H1 (cell line): Measurements from ENCODE around the gene AFF4. TPM values are rescaled to one million over a fixed set of nuclear protein-coding genes. Genes with fewer than 3 reads are reported as not detected.
A peak's percentile ranks its signal among the peaks of the same experiment; 100 is the strongest.

Source experiments
- CTCF ChIA-PET: fragments of 300-600 bp; sonication (Branson Sonifier 250); formaldehyde crosslinking; loops from one replicate; lab custom pipeline; 2021; ENCODE audit not compliant: partially characterized antibody; lab: Charles Lee
- POLR2A ChIA-PET: fragments of 300-600 bp; sonication (Branson Sonifier 250); formaldehyde crosslinking; loops from one replicate; lab custom pipeline; 2021; ENCODE audit warnings: inconsistent platforms; ENCODE audit not compliant: partially characterized antibody; lab: Charles Lee
- DNase-seq, 2 experiments: peaks; one replicate each; pipeline versions ENCODE4 v3.0.0 to v3.0.0-alpha.2; 2010 to 2022; ENCODE audit warnings: low spot score in 2 of 2, low read depth in 1 of 2, mixed read lengths in 1 of 2
- FAIRE-seq: peaks from 2 replicates; lab custom pipeline; 2011; peaks lifted over from hg19 to GRCh38; lab: Jason Lieb, UNC
- H2AFZ ChIP-seq: 2 replicates; pipeline ENCODE4 v1.8.1; 2012; ENCODE audit warnings: low read length, inconsistent platforms
- H2AK5ac ChIP-seq: 2 replicates; pipeline ENCODE4 v1.6.1; 2013; ENCODE audit warnings: low read depth, low read length
- H2BK120ac ChIP-seq: replicated peaks from 2 replicates; pipeline ENCODE3; 2013; ENCODE audit warnings: low read depth, low read length, inconsistent platforms
- H2BK12ac ChIP-seq: 2 replicates; pipeline ENCODE4 v1.6.1; 2013; ENCODE audit warnings: low read depth, low read length
- H2BK15ac ChIP-seq: 2 replicates; pipeline ENCODE4 v1.6.1; 2013; ENCODE audit warnings: low read length
- H2BK20ac ChIP-seq: 2 replicates; pipeline ENCODE4 v1.6.1; 2013; ENCODE audit warnings: low read length
- H2BK5ac ChIP-seq: 2 replicates; pipeline ENCODE4 v1.6.1; 2013; ENCODE audit warnings: low read depth, low read length
- H3K14ac ChIP-seq: 2 replicates; pipeline ENCODE4 v1.6.1; 2013; ENCODE audit warnings: inconsistent platforms; ENCODE audit not compliant: insufficient read length
- H3K18ac ChIP-seq: 2 replicates; pipeline ENCODE4 v1.6.1; 2013; ENCODE audit warnings: low read length; ENCODE audit errors: extremely low read depth
- H3K23ac ChIP-seq: 2 replicates; pipeline ENCODE4 v1.6.1; 2013; ENCODE audit warnings: inconsistent platforms; ENCODE audit not compliant: insufficient read length
- H3K23me2 ChIP-seq: 2 replicates; pipeline ENCODE4 v1.6.1; 2013; ENCODE audit warnings: low read depth, low read length
- H3K27ac ChIP-seq: 2 replicates; pipeline ENCODE4 v1.6.1; 2011; ENCODE audit warnings: low read depth, low read length, inconsistent platforms
- H3K27me3 ChIP-seq, 4 experiments: replicated peaks in 1 of 4; 1 replicate in 1 of 4; 2 replicates in 3 of 4; pipeline versions ENCODE4 v1.6.1 to v1.8.1; 2011 to 2013; ENCODE audit warnings: low read length in 3 of 4, mild to moderate bottlenecking in 3 of 4, inconsistent platforms in 2 of 4, mixed read lengths in 2 of 4, moderate library complexity in 1 of 4; ENCODE audit not compliant: control insufficient read depth in 3 of 4, insufficient read depth in 3 of 4; ENCODE audit errors: extremely low read depth in 1 of 4
- H3K36me3 ChIP-seq, 4 experiments: 2 replicates each; pipeline versions ENCODE4 v1.6.1 to v1.8.1; 2011 to 2013; ENCODE audit warnings: mild to moderate bottlenecking in 4 of 4, low read length in 3 of 4, moderate library complexity in 2 of 4, control low read depth in 1 of 4, inconsistent platforms in 1 of 4; ENCODE audit not compliant: insufficient read depth in 4 of 4, control insufficient read depth in 2 of 4
- H3K4ac ChIP-seq: replicated peaks from 2 replicates; pipeline ENCODE3; 2013; ENCODE audit warnings: low read length, low read depth, mixed read lengths, inconsistent platforms; ENCODE audit not compliant: insufficient read length
- H3K4me1 ChIP-seq, 4 experiments: replicated peaks in 1 of 4; 1 replicate in 1 of 4; 2 replicates in 3 of 4; pipeline versions ENCODE4 v1.6.1 to v1.8.1; 2011 to 2013; ENCODE audit warnings: low read length in 3 of 4, inconsistent platforms in 2 of 4, mixed read lengths in 1 of 4; ENCODE audit not compliant: insufficient read depth in 4 of 4, control insufficient read depth in 3 of 4
- H3K4me2 ChIP-seq, 2 experiments: 2 replicates each; pipeline versions ENCODE4 v1.6.1 to v1.8.1; 2011 to 2013; ENCODE audit warnings: low read depth in 2 of 2, low read length in 2 of 2, control low read depth in 1 of 2, inconsistent platforms in 1 of 2, mild to moderate bottlenecking in 1 of 2; ENCODE audit not compliant: insufficient read depth in 1 of 2
- H3K4me3 ChIP-seq, 4 experiments: fragments of 200-600, 300-600 bp in 1 of 4; sonication (generic), shearing (Covaris generic), sonication (Bioruptor Twin) in 1 of 4; 2 replicates each; pipeline versions ENCODE4 v1.5.1 to v1.8.1; 2011 to 2016; ENCODE audit warnings: low read length in 4 of 4, low read depth in 3 of 4, control low read depth in 2 of 4, inconsistent platforms in 2 of 4, mild to moderate bottlenecking in 2 of 4, mixed read lengths in 1 of 4, moderate library complexity in 1 of 4; ENCODE audit not compliant: insufficient read depth in 2 of 4; ENCODE audit errors: extremely low read depth in 1 of 4
- H3K56ac ChIP-seq: replicated peaks from 2 replicates; pipeline ENCODE3; 2013; ENCODE audit warnings: low read depth, mild to moderate bottlenecking, mixed read lengths, low read length, inconsistent platforms; ENCODE audit not compliant: insufficient read length
- H3K79me1 ChIP-seq: 2 replicates; pipeline ENCODE4 v1.6.1; 2013; ENCODE audit warnings: low read depth, low read length, control low read depth
- H3K79me2 ChIP-seq, 2 experiments: 2 replicates each; pipeline versions ENCODE4 v1.6.1 to v1.8.1; 2012 to 2013; ENCODE audit warnings: low read length in 2 of 2, mild to moderate bottlenecking in 2 of 2, inconsistent platforms in 1 of 2; ENCODE audit not compliant: insufficient read depth in 2 of 2, control insufficient read depth in 1 of 2
- H3K9ac ChIP-seq, 4 experiments: replicated peaks in 1 of 4; 1 replicate in 1 of 4; 2 replicates in 3 of 4; pipeline versions ENCODE4 v1.6.1 to v1.8.1; 2011 to 2013; ENCODE audit warnings: low read depth in 3 of 4, low read length in 3 of 4, control low read depth in 2 of 4, mild to moderate bottlenecking in 2 of 4, moderate library complexity in 2 of 4, inconsistent platforms in 1 of 4; ENCODE audit errors: extremely low read depth in 1 of 4
- H3K9me3 ChIP-seq, 2 experiments: 2 replicates each; pipeline versions ENCODE4 v1.6.1 to v1.8.1; 2012 to 2013; ENCODE audit warnings: mild to moderate bottlenecking in 2 of 2, moderate library complexity in 2 of 2, control low read depth in 1 of 2, inconsistent platforms in 1 of 2, low read depth in 1 of 2, low read length in 1 of 2, mixed read lengths in 1 of 2; ENCODE audit not compliant: insufficient read depth in 2 of 2
- H4K20me1 ChIP-seq, 2 experiments: replicated peaks in 1 of 2; 2 replicates each; pipeline versions ENCODE3 to v1.8.1; 2011 to 2013; ENCODE audit warnings: inconsistent platforms in 2 of 2, low read length in 2 of 2, mild to moderate bottlenecking in 1 of 2; ENCODE audit not compliant: insufficient read depth in 2 of 2, control insufficient read depth in 1 of 2
- H4K5ac ChIP-seq: 2 replicates; pipeline ENCODE4 v1.6.1; 2013; ENCODE audit warnings: low read length, low read depth, mixed read lengths, inconsistent platforms; ENCODE audit not compliant: insufficient read length
- H4K8ac ChIP-seq: 2 replicates; pipeline ENCODE4 v1.8.0; 2013; ENCODE audit warnings: mild to moderate bottlenecking, moderate library complexity, low read length, inconsistent platforms; ENCODE audit not compliant: insufficient read depth; ENCODE audit errors: extremely low read depth
- H4K91ac ChIP-seq: replicated peaks from 2 replicates; pipeline ENCODE3; 2013; ENCODE audit warnings: low read length, mixed read lengths, inconsistent platforms; ENCODE audit not compliant: insufficient read length
- ASH2L ChIP-seq: fragments of 200-600, 300-600 bp; sonication (generic); IDR thresholded peaks from one replicate; pipeline ENCODE4 v1.7.1; 2017; ENCODE audit warnings: low read length
- CHD1 ChIP-seq: IDR thresholded peaks from 2 replicates; pipeline ENCODE4 v1.6.1; 2012; ENCODE audit warnings: low read depth, low read length, improper control_type of control experiment
- CHD2 ChIP-seq: IDR thresholded peaks from 2 replicates; pipeline ENCODE4 v1.6.1; 2012; ENCODE audit warnings: low read length, improper control_type of control experiment
- EGR1 ChIP-seq: IDR thresholded peaks from 2 replicates; pipeline ENCODE4 v1.6.1; 2011; ENCODE audit warnings: low read depth, low read length, borderline replicate concordance
- EP300 ChIP-seq, 2 experiments: IDR thresholded peaks; 1 replicate in 1 of 2; 2 replicates in 1 of 2; pipeline ENCODE4 v1.6.1; 2011 to 2012; ENCODE audit warnings: low read depth in 2 of 2, low read length in 2 of 2, mild to moderate bottlenecking in 2 of 2, borderline replicate concordance in 1 of 2, inconsistent platforms in 1 of 2, moderate library complexity in 1 of 2
- KDM1A ChIP-seq: fragments of 200-600, 300-600 bp; sonication (generic); IDR thresholded peaks from 2 replicates; pipeline ENCODE4 v1.7.1; 2016; ENCODE audit warnings: mild to moderate bottlenecking, low read length, borderline replicate concordance
- NANOG ChIP-seq: IDR thresholded peaks from 2 replicates; pipeline ENCODE4 v1.6.1; 2011; ENCODE audit warnings: low read length, low read depth, mild to moderate bottlenecking, inconsistent platforms; ENCODE audit not compliant: insufficient read depth, poor library complexity, severe bottlenecking
- POLR2A ChIP-seq, 2 experiments: IDR thresholded peaks; 1 replicate in 1 of 2; 2 replicates in 1 of 2; pipeline ENCODE4 v1.6.1; 2011; ENCODE audit warnings: low read depth in 2 of 2, low read length in 2 of 2, mild to moderate bottlenecking in 2 of 2; ENCODE audit errors: control extremely low read depth in 1 of 2
- SP4 ChIP-seq: IDR thresholded peaks from 2 replicates; pipeline ENCODE4 v1.6.1; 2012; ENCODE audit warnings: low read length, inconsistent platforms
- TEAD4 ChIP-seq: IDR thresholded peaks from 2 replicates; pipeline ENCODE4 v1.6.1; 2012; ENCODE audit warnings: low read depth, low read length, inconsistent platforms, mixed read lengths
- WGBS, 2 experiments: shearing (Covaris generic) in 1 of 2; methylation state at CpG; one replicate each; pipeline versions ENCODE4 v1.1.6 to v1.1.7; 2013 to 2015; ENCODE audit warnings: low lambda C conversion rate in 2 of 2, mixed read lengths in 2 of 2, inconsistent platforms in 1 of 2, low coverage in 1 of 2, missing lambda C conversion rate in 1 of 2; ENCODE audit not compliant: insufficient replicate concordance in 2 of 2, insufficient coverage in 1 of 2, insufficient read length in 1 of 2; ENCODE audit errors: extremely low coverage in 1 of 2, missing lambda C conversion rate in 1 of 2; 5-methylcytosine and 5-hydroxymethylcytosine counted together
- polyA plus RNA-seq, 7 experiments: library from polyadenylated mRNA; depleted of rRNA in 3 of 7; stranded (reverse) in 5 of 7; unstranded in 2 of 7; fragments of >200 nt in 5 of 7; fragments of 200-250 nt in 2 of 7; gene quantifications; 1 replicate in 5 of 7; 2 replicates in 1 of 7; 4 replicates in 1 of 7; pipeline versions ENCODE4 v1.2.1 to v1.2.3, GENCODE V29; 2011 to 2013; ENCODE audit warnings: missing spikeins in 2 of 7, mixed read lengths in 2 of 7
- total RNA-seq: library from RNA; stranded (reverse); fragmentation: NEBNext Ultra II Directional; extraction: Animal tissue kit (Norgen Biotek cat#: 25700); gene quantifications from 2 replicates; pipeline ENCODE4 v1.2.1, GENCODE V29; 2021
- TF ChIP-seq, protein P1 (sequence below): IDR thresholded peaks from 2 replicates; pipeline ENCODE4 v1.6.1; 2011; ENCODE audit warnings: low read length, improper control_type of control experiment

AFF4 gene
- total and polyA plus RNA-seq, 2 of the 8 experiments (the other 6 are each of a cell fraction or from before 2014, with no cell fraction given), result 12.0 to 61.4 TPM

DNA sequence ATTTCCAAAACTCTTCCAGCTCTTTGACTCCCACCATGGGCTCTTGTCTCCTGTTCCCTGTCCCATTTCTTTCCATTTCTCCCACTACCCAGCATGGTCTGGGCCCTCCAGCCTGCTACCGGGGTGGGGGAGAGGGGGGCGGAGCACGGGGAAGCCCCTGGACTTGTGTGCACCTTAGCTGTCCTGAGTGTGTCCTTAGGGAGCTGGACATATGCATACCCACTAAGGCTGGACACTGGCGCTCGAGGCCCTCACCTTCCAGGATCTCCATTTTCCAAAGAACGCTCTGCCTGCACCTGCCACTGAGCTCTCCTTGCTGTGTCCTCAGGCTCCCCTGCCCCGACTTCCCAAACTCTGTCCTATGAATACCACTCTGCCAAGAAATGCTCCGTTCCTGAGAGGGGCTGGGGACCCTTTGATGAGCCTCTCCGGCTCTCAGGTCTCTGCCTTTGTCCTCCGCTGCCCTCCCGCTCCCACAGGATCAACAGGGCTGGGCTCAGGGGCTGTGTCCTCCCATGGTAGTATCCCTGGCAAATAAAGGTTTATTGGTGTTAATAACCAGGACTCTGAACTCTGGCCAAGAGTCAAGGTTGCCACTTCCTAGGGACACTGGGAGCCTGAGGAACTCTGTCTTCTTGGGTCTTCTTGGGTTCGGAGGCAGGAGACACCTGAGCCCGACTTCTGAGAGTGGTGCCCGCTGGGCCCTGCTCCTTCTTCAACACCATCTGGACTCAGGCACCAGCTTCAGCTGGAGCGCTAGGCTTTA, 132.2 kb downstream of the AFF4 start:
- DNase-seq (no peak), FAIRE-seq (no peak)
- no peak overlapping the region for H3K9ac ChIP-seq
- no peak overlapping the region for H4K8ac ChIP-seq
- no peak overlapping the region for H3K23ac ChIP-seq
- H3K79me1 ChIP-seq, result no peaks in the 10 kb centered on the region
- H3K27ac ChIP-seq, result no peak overlapping the region
- no peaks in the 10 kb centered on the region for H3K79me2 ChIP-seq
- H3K18ac ChIP-seq, result no peak overlapping the region
- no peak overlapping the region for H2AFZ ChIP-seq
- H2BK5ac ChIP-seq, result no peak overlapping the region
- no peak overlapping the region for H4K5ac ChIP-seq
- H2BK120ac ChIP-seq, result no peak overlapping the region
- H2AK5ac ChIP-seq, result no peak overlapping the region
- ChIA-PET POLR2A (interaction anchor here (0.7 to 2.4 kb wide), 7 partner anchors 18 to 52 kb away, joined by 3 to 7 read pairs (median 4); partner anchors contain the start of genes GDF9, SOWAHA and UQCRQ), CTCF (interaction anchor here (0.6 to 25.6 kb wide), 10 partner anchors 8 to 198 kb away, joined by 3 to 465 read pairs (median 3); partner anchors contain the start of genes CCNI2, GDF9, LEAP2 and UQCRQ)
- peak overlapping the region; percentile 12 to 81; a peak in 3 of 4 replicates for H3K4me2 ChIP-seq
- H3K56ac ChIP-seq, result no peak overlapping the region
- peaks cover 0 to 7% (median 5%) of the 10 kb centered on the region in 4 experiments; a peak in 6 of 7 replicates for H3K4me1 ChIP-seq
- H4K91ac ChIP-seq, result no peak overlapping the region
- no peak overlapping the region for H2BK12ac ChIP-seq
- H3K27me3 ChIP-seq, result peaks cover 25 to 53% (median 47%) of the 10 kb centered on the region in 4 experiments
- H3K23me2 ChIP-seq, result peaks cover 4% of the 10 kb centered on the region; the same call in 1 of the 2 replicates
- no peaks in the 10 kb centered on the region for H3K36me3 ChIP-seq
- H3K14ac ChIP-seq, result no peak overlapping the region
- peak overlapping the region; percentile 35 to 70 (median 40); a peak in 5 of 8 replicates for H3K4me3 ChIP-seq
- H2BK15ac ChIP-seq, result no peak overlapping the region
- H3K4ac ChIP-seq, result no peak overlapping the region
- no peak overlapping the region for H2BK20ac ChIP-seq
- H4K20me1 ChIP-seq, result no peaks in the 10 kb centered on the region
- 66% methylated on average over 15 of the region's 15 CpGs; no CpG with 5 or more reads in 1 of the 2 experiments for WGBS, 2 experiments
- no peaks in the 10 kb centered on the region for H3K9me3 ChIP-seq
- TF ChIP-seq SP4 (no peak), TEAD4 (no peak), CHD2 (no peak), EP300 (IDR thresholded peaks at IDR 0.05; ENCODE audit: borderline replicate concordance in 1 of 2, low read depth in 2 of 2, low read length in 2 of 2) (no peak), CHD1 (no peak), KDM1A (no peak), ASH2L (no peak), POLR2A (IDR thresholded peaks at IDR 0.05; ENCODE audit: control extremely low read depth in 1 of 2, low read depth in 2 of 2, low read length in 2 of 2) (no peak), NANOG (no peak), EGR1 (no peak)
- TF ChIP-seq, protein P1, sequence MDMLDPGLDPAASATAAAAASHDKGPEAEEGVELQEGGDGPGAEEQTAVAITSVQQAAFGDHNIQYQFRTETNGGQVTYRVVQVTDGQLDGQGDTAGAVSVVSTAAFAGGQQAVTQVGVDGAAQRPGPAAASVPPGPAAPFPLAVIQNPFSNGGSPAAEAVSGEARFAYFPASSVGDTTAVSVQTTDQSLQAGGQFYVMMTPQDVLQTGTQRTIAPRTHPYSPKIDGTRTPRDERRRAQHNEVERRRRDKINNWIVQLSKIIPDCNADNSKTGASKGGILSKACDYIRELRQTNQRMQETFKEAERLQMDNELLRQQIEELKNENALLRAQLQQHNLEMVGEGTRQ, result no peak
